Coronary artery (tissue), 2 donors: ENCODE measurements around the gene DNTT.

Experiments
- DNase-seq: peaks from one replicate; pipeline ENCODE4 v3.0.0-alpha.2; 2017; ENCODE audit warnings: low spot score
- H3K27ac ChIP-seq, 2 donors: fragments of 200-600 bp; sonication (generic); one replicate each; pipeline ENCODE4 v1.5.1; 2016 to 2019
- H3K4me3 ChIP-seq: fragments of 200-600 bp; sonication (generic); 2 replicates; pipeline ENCODE4 v1.5.1; 2016; ENCODE audit warnings: mild to moderate bottlenecking, moderate library complexity
- CTCF ChIP-seq: fragments of 200-600 bp; sonication (generic); IDR thresholded peaks from one replicate; pipeline ENCODE4 v1.5.1; 2019; ENCODE audit warnings: antibody characterized with exemption

Gene DNTT

DNA sequence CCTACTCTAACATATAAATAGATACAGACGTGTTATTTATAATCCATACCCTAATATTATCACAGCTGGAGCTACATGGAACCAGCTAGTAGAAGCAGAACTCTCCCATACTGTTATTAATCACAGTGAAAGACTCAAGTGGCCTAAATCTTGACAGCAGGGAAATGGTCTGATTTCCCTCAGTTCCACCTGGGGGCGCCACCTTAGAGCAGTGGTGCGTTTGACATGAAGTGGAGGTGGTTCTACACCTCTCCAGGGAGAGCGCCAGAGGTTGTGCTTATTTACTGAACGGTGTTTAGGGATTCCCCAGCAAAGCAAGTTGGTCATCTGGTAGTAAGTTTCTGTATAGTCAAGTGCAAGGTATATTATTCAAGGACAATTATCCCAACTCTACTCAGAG lies 17.6 kb downstream of the DNTT start:
- no peak overlapping the region for H3K4me3 ChIP-seq
- no peak for DNase-seq
- TF ChIP-seq CTCF, result no peak
- H3K27ac ChIP-seq, result no peak overlapping the region

- DNase-seq, result no peak
- no peak for TF ChIP-seq CTCF
Measured at GRCh38 chr10:96322275-96322674, 18.0 kb downstream of the DNTT start.

DNA sequence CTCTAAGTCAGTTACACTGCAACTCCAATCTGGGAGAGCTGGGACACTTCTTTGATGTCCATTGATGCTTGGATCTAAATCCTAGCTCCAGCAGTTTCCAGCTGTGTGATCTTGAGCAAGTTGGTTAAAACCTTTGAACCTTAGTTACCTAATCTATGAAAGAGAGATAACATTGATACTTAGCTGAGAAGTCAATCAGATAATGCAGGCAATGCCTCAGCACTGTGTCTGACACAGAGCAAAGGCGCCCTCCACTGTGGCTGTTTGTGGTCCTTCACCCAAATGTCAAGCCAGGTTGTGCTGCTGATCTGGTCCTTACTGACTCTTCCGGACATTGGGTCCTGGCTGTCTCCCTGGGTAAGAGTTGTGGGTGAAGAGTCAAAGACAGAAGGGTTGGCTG lies 20.2 kb downstream of the DNTT start:
- TF ChIP-seq CTCF, result no peak
- Histone ChIP-seq H3K4me3 (no peak overlapping the region), H3K27ac (no peak overlapping the region)
- no peak for DNase-seq

More at GRCh38 chr10:96322275-96322674, 18.0 kb downstream of the DNTT start:
- no peak overlapping the region for H3K4me3 ChIP-seq
- H3K27ac ChIP-seq, result no peak overlapping the region

GRCh38 chr10:96325719-96326373 lies 21.6 kb downstream of the DNTT start:
- no peak overlapping the region for H3K4me3 ChIP-seq
- H3K27ac ChIP-seq, result no peak overlapping the region
- no peak for DNase-seq
- no peak for TF ChIP-seq CTCF

GRCh38 chr10:96327462-96327861 lies 23.2 kb downstream of the DNTT start:
- DNase-seq, result no peak
- no peak for TF ChIP-seq CTCF
- no peak overlapping the region for H3K27ac ChIP-seq
- no peak overlapping the region for H3K4me3 ChIP-seq

GRCh38 chr10:96333101-96333500 lies 28.9 kb downstream of the DNTT start:
- no peak for DNase-seq
- Histone ChIP-seq H3K27ac (no peak overlapping the region), H3K4me3 (no peak overlapping the region)
- no peak for TF ChIP-seq CTCF
